Retinal pigment epithelial cell (primary cell): ENCODE measurements around the gene MLH1.

ENCODE experiments used
- DNase-seq: peaks from one replicate; pipeline ENCODE4 v3.0.0-alpha.2; 2010; ENCODE audit warnings: low read depth
- H3K4me3 ChIP-seq: 2 replicates; pipeline ENCODE4 v1.5.1; 2011; ENCODE audit warnings: mild to moderate bottlenecking, low read length, control low read depth, moderate library complexity
- TF ChIP-seq, protein P1 (sequence below): conservative IDR thresholded peaks from 2 replicates; pipeline ENCODE4 v1.5.1; 2011; ENCODE audit warnings: low read depth, low read length, control low read depth, inconsistent platforms

MLH1 gene

GRCh38 chr3:37026851-37027250 lies 33.5 kb downstream of the MLH1 start:
- no peak overlapping the region for H3K4me3 ChIP-seq
- no peak for DNase-seq
- TF ChIP-seq, protein P1, sequence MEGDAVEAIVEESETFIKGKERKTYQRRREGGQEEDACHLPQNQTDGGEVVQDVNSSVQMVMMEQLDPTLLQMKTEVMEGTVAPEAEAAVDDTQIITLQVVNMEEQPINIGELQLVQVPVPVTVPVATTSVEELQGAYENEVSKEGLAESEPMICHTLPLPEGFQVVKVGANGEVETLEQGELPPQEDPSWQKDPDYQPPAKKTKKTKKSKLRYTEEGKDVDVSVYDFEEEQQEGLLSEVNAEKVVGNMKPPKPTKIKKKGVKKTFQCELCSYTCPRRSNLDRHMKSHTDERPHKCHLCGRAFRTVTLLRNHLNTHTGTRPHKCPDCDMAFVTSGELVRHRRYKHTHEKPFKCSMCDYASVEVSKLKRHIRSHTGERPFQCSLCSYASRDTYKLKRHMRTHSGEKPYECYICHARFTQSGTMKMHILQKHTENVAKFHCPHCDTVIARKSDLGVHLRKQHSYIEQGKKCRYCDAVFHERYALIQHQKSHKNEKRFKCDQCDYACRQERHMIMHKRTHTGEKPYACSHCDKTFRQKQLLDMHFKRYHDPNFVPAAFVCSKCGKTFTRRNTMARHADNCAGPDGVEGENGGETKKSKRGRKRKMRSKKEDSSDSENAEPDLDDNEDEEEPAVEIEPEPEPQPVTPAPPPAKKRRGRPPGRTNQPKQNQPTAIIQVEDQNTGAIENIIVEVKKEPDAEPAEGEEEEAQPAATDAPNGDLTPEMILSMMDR = no peak

DNA sequence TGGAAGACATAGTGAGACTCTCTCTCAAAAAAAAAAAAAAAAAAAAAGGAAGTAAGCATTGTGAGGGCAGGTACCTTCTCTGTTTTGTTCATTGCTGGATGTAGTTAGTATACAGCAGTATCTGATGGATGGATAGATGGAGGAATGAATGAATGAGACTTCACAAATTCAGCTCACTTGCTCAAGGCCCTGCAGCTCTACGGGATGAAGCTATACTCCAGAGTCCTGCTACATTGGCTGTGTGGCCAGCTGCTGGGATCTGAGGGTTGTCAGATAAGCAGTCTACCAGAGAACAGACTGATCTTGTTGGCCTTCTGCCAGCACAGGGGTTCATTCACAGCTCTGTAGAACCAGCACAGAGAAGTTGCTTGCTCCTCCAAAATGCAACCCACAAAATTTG lies 35.0 kb downstream of the MLH1 start:
- DNase-seq = no peak
- H3K4me3 ChIP-seq = no peak overlapping the region

GRCh38 chr3:37029111-37029510 lies 35.8 kb downstream of the MLH1 start:
- DNase-seq = no peak
- H3K4me3 ChIP-seq = no peak overlapping the region
- TF ChIP-seq, protein P1 = no peak

More for the DNA sequence above, 35.0 kb downstream of the MLH1 start:
- TF ChIP-seq, protein P1 = no peak

GRCh38 chr3:37029516-37030163 lies 36.3 kb downstream of the MLH1 start:
- no peak for DNase-seq
- no peak overlapping the region for H3K4me3 ChIP-seq
- TF ChIP-seq, protein P1 = no peak

DNA sequence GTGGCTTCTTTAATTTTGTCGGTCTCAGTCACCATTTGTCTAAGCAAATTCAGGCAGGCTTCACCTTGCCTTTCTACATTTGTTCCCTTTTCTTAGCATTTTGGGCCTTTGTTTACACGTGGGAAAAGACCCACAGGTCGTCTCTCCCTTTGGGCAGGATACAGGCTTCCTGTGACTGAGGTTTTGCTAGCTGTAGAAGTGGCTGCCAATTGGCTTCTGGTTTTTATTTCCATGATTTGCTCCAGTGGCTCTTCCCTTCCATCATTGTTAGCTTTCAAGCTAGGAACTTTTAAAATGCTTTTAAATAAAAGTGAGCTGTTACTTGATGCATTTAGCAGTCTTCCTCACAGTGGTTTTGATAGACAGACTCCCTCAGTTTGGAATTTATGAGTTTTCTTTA lies 37.3 kb downstream of the MLH1 start:
- TF ChIP-seq, protein P1 = no peak
- H3K4me3 ChIP-seq = no peak overlapping the region
- DNase-seq = no peak

GRCh38 chr3:37031096-37031682 lies 37.9 kb downstream of the MLH1 start:
- TF ChIP-seq, protein P1 = no peak
- DNase-seq = no peak
- no peak overlapping the region for H3K4me3 ChIP-seq

DNA sequence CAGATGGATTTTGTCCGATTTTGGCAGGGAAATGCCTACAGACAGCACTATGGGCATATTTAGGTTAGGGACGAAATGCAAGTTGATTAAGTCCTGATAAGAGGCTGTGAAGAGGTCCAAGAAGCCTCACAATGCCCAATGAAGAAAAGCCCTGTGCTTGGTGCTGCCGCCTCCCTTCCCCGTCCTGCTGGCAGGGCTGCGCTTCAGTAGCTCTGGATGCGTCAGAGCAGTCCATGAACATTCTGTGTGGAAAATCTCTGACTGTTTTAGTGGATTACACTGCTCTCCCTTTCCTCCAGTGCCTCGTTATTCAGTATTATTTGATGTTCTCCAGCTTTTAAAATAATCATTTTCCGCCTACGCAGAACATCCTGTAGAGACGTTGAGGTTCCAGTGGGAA lies 39.6 kb downstream of the MLH1 start:
- DNase-seq = no peak

More for the DNA sequence above, 39.6 kb downstream of the MLH1 start:
- TF ChIP-seq, protein P1 = no peak
- no peak overlapping the region for H3K4me3 ChIP-seq
